HAP-1 (cell line): ENCODE results near the gene TTLL4.

Source experiments
- DNase-seq, 2 experiments: peaks; one replicate each; pipeline ENCODE4 v3.0.0-alpha.2; 2016 to 2020; ENCODE audit warnings: low spot score in 2 of 2
- H3K27me3 ChIP-seq: fragments of 250-450 bp; sonication (Bioruptor Pico); 2 replicates; pipeline ENCODE4 v1.5.1; 2020; ENCODE audit warnings: low read depth, mild to moderate bottlenecking, moderate library complexity
- H3K36me3 ChIP-seq: fragments of 250-450 bp; sonication (Bioruptor Pico); replicated peaks from 2 replicates; pipeline ENCODE4 v1.5.1; 2020; ENCODE audit warnings: mild to moderate bottlenecking
- H3K4me1 ChIP-seq: fragments of 250-450 bp; sonication (Bioruptor Pico); 2 replicates; pipeline ENCODE4 v1.5.1; 2020; ENCODE audit warnings: mild to moderate bottlenecking
- H3K4me3 ChIP-seq: fragments of 250-450 bp; sonication (Bioruptor Pico); 2 replicates; pipeline ENCODE4 v1.5.1; 2020; ENCODE audit warnings: mild to moderate bottlenecking, moderate library complexity
- H3K9me3 ChIP-seq: fragments of 250-450 bp; sonication (Bioruptor Pico); 2 replicates; pipeline ENCODE4 v1.5.1; 2020; ENCODE audit warnings: mild to moderate bottlenecking, moderate library complexity
- in situ Hi-C: fragments of 300-500 bp; cut with MboI; formaldehyde crosslinking; loops from 3 replicates; pipeline ENCODE4 v1.14.3; 2020; ENCODE audit warnings: low sequenced_read_pairs, inconsistent platforms, mixed read lengths

TTLL4 gene

DNA sequence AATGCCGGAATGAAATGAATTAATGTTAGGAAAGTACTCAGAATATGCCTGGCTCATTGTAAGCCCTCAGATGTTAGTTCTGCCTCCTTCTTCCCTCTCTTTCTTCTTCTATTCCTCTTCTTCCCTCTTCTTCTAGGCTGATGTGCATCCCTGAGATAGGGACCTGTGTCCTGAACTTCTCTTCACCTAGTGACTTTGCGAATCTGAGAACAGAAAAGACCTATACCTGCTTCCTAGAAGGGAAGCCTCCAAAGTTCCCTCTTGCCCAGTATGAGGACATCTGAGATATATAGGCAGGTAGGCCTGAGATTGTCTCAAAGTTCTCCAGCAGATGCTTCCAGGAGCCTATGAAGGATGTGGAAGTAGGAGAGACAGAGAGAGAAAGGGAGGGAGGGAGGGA is 63.2 kb downstream of the TTLL4 start:
- DNase-seq: no peak
- no peaks in the 10 kb centered on the region for H3K4me1 ChIP-seq
- no peaks in the 10 kb centered on the region; the same call in 1 of the 2 replicates for H3K27me3 ChIP-seq
- no peak overlapping the region for H3K4me3 ChIP-seq
- H3K36me3 ChIP-seq: no peaks in the 10 kb centered on the region
- in situ Hi-C loops: no loop called here
- peaks cover 2% of the 10 kb centered on the region; the same call in 1 of the 2 replicates for H3K9me3 ChIP-seq

- DNase-seq: no peak
- in situ Hi-C loops: no loop called here
Observed at GRCh38 chr2:218776488-218776887, 65.9 kb downstream of the TTLL4 start.

GRCh38 chr2:218777276-218777990 is 66.8 kb downstream of the TTLL4 start:
- H3K4me3 ChIP-seq: no peak overlapping the region
- no peaks in the 10 kb centered on the region for H3K4me1 ChIP-seq
- no peaks in the 10 kb centered on the region for H3K36me3 ChIP-seq
- H3K27me3 ChIP-seq: no peaks in the 10 kb centered on the region
- in situ Hi-C loops: no loop called here
- peaks cover 2% of the 10 kb centered on the region; the same call in 1 of the 2 replicates for H3K9me3 ChIP-seq
- no peak for DNase-seq

More at GRCh38 chr2:218776488-218776887, 65.9 kb downstream of the TTLL4 start:
- H3K4me1 ChIP-seq: no peaks in the 10 kb centered on the region
- H3K27me3 ChIP-seq: no peaks in the 10 kb centered on the region
- no peak overlapping the region for H3K4me3 ChIP-seq
- no peaks in the 10 kb centered on the region for H3K36me3 ChIP-seq
- H3K9me3 ChIP-seq: peaks cover 2% of the 10 kb centered on the region; the same call in 1 of the 2 replicates

DNA sequence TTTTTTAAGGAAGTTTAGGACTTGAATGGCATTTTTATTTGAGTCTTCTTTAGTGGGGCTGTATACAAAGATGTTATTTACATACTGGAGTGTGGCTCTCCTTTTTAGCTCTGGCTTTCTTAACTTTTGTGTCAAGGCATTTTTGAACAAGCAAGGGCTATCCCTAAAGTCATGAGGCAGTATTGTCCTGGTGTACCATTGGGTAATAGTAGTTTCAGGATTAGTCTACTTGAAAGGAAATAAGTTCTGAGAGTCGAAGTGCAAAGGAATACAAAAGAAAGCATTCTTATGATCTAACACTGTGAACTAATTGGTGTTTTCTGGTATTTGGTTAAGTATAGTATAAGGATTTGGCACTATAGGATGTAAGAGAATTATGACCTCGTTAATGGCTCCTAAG is 69.4 kb downstream of the TTLL4 start:
- no peaks in the 10 kb centered on the region for H3K27me3 ChIP-seq
- no peak overlapping the region for H3K4me3 ChIP-seq
- in situ Hi-C loops: no loop called here
- H3K9me3 ChIP-seq: peaks cover 2% of the 10 kb centered on the region; the same call in 1 of the 2 replicates
- no peaks in the 10 kb centered on the region for H3K36me3 ChIP-seq
- DNase-seq: no peak
- H3K4me1 ChIP-seq: no peaks in the 10 kb centered on the region

- DNase-seq: no peak
- in situ Hi-C loops: no loop called here
- Histone ChIP-seq H3K27me3 (no peaks in the 10 kb centered on the region), H3K36me3 (no peaks in the 10 kb centered on the region), H3K4me1 (no peaks in the 10 kb centered on the region), H3K9me3 (peaks cover 2% of the 10 kb centered on the region; the same call in 1 of the 2 replicates), H3K4me3 (no peak overlapping the region)
Observed at GRCh38 chr2:218780851-218781690, 70.4 kb downstream of the TTLL4 start.

DNA sequence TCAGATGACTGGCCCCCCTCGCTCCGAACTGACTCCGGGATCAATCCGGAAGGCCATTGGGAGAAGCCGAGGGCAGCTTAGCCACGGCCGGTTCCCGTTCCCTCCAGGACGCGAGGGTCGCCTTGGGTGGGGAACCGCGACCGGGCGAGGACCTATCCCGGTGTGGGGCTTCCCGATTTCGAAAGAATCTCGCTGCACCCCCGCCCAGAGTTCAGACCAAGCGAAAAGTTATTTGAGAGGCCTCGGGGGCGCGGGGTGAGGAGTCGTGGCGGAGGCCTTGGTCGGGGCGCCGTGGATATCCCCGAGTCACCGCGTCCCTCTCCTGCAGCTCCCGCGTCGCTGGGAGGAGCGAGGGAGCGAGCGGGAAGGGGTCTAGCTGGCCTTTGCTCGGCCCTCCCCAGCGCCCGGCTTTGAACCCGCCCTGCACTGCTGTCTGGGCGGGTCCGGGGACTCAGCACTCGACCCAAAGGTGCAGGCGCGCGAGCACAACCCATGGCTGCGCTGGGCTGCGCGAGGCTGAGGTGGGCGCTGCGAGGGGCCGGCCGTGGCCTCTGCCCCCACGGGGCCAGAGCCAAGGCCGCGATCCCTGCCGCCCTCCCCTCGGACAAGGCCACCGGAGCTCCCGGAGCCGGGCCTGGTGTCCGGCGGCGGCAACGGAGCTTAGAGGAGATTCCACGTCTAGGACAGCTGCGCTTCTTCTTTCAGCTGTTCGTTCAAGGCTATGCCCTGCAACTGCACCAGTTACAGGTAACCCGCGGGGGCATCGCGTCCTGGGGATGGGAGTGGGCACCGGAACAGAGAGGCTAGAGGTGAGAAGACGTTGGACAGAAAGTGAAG is 71.3 kb downstream of the TTLL4 start, which contains the start of gene CYP27A1:
Gene CYP27A1, plus strand, starts transcription at position 457 of the 837 bp plus-strand sequence. Its CDS starts 36 bp downstream, at position 493.
- in situ Hi-C loops: no loop called here
- H3K4me3 ChIP-seq: no peak within 1 kb of the TSS
- no peaks in the 10 kb centered on the region for H3K27me3 ChIP-seq
- H3K4me1 ChIP-seq: no peaks in the 10 kb centered on the region
- no peaks in the 10 kb centered on the region for H3K36me3 ChIP-seq
- DNase-seq: no peak
- H3K9me3 ChIP-seq: 0 out of 2 replicates have a peak, but pooled peaks cover 2% of the 10 kb centered on the region

DNA sequence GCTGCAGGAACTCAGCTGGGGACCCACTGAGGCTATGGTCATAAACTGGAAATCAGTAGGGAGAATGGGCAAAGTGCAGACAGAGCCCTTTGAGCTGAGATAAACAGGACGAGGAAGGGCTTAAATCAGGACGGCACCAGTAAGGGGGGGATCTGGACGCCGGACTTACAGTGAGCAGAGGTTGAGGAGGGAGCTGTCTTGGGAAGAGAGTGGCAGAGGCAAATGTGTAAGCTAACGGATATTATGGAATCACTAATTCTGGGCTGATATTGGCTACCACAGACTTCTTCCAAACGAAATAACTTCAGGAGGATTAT is 71.9 kb downstream of the TTLL4 start:
- no peak for DNase-seq
- no peaks in the 10 kb centered on the region for H3K27me3 ChIP-seq
- no peaks in the 10 kb centered on the region for H3K36me3 ChIP-seq
- 0 out of 2 replicates have a peak, but pooled peaks cover 2% of the 10 kb centered on the region for H3K9me3 ChIP-seq
- no peak overlapping the region for H3K4me3 ChIP-seq
- in situ Hi-C loops: no loop called here
- H3K4me1 ChIP-seq: no peaks in the 10 kb centered on the region

GRCh38 chr2:218783688-218784087 is 73.1 kb downstream of the TTLL4 start:
- Histone ChIP-seq H3K4me3 (no peak overlapping the region), H3K4me1 (no peaks in the 10 kb centered on the region), H3K36me3 (no peaks in the 10 kb centered on the region), H3K9me3 (0 out of 2 replicates have a peak, but pooled peaks cover 2% of the 10 kb centered on the region), H3K27me3 (no peaks in the 10 kb centered on the region)
- no peak for DNase-seq
- in situ Hi-C loops: no loop called here

DNA sequence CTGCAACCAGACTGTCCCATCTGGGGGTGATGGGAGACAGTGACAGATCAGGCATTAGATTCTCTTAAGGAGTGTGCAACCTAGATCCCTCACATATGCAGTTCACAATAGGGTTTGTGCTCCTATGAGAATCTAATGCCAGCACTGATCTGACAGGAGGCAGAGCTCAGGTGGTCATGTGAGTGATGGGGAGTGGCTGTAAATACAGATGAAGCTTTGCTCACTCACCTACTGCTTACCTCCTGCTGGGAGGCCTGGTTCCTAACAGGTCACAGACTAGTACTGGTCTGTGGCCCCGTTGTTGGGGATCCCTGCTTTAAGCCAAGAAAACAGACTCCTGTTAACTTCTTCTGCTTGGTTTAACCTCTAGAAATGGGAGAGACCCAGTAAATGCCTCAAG is 74.5 kb downstream of the TTLL4 start:
- no peaks in the 10 kb centered on the region for H3K36me3 ChIP-seq
- DNase-seq: no peak
- no peaks in the 10 kb centered on the region for H3K9me3 ChIP-seq
- H3K4me1 ChIP-seq: no peaks in the 10 kb centered on the region
- in situ Hi-C loops: no loop called here
- H3K27me3 ChIP-seq: no peaks in the 10 kb centered on the region
- no peak overlapping the region for H3K4me3 ChIP-seq

DNA sequence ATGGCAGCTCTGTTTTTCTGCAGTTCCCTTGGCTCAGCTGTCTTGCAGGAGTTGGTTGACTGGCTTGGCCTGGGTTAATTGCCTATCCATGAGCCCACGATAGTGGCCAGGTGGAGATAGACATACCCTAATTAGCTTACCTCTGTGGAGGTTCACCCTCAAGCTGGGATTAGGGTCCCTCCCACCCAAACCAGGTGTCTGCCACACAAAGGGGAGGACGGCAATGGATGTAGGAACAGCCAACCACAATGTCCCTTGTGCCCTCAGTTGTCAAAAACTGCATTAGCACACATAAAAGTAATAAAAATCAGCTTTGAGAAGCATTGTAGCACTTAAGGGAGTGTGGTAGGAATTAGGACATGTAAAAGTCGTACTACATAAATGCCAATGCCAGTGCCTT is 75.5 kb downstream of the TTLL4 start:
- H3K27me3 ChIP-seq: no peaks in the 10 kb centered on the region
- DNase-seq: no peak
- no peaks in the 10 kb centered on the region for H3K36me3 ChIP-seq
- in situ Hi-C loops: no loop called here
- no peaks in the 10 kb centered on the region for H3K4me1 ChIP-seq
- H3K4me3 ChIP-seq: no peak overlapping the region
- H3K9me3 ChIP-seq: no peaks in the 10 kb centered on the region

- in situ Hi-C loops: no loop called here
- Histone ChIP-seq H3K27me3 (no peaks in the 10 kb centered on the region), H3K4me3 (no peak overlapping the region), H3K36me3 (no peaks in the 10 kb centered on the region), H3K4me1 (no peaks in the 10 kb centered on the region), H3K9me3 (no peaks in the 10 kb centered on the region)
- no peak for DNase-seq
Observed at GRCh38 chr2:218788529-218789255, 78.1 kb downstream of the TTLL4 start.

DNA sequence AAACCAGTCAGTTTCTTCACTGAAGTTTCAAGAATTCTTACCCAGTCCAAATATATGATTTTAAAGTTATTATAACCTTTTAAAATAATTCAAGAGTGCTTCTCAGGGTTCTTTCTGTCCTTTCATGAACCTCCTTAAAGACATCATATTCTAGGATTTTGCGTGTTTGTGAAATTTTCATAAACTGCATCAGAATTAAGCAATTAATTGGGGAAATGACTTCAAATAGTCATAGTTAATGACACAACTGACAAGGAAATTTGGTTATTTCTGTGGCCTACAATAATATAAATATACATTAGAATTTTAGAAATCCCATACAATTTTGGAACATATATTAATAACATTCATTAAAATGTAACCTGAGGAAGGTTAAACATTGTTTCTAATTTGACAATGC is 81.8 kb downstream of the TTLL4 start:
- H3K4me1 ChIP-seq: no peaks in the 10 kb centered on the region
- in situ Hi-C loops: no loop called here
- H3K27me3 ChIP-seq: no peaks in the 10 kb centered on the region
- DNase-seq: no peak
- no peaks in the 10 kb centered on the region for H3K9me3 ChIP-seq
- no peak overlapping the region for H3K4me3 ChIP-seq
- no peaks in the 10 kb centered on the region for H3K36me3 ChIP-seq

GRCh38 chr2:218796691-218797090 is 86.1 kb downstream of the TTLL4 start:
- in situ Hi-C loops: no loop called here

More at GRCh38 chr2:218796691-218797090, 86.1 kb downstream of the TTLL4 start:
- H3K27me3 ChIP-seq: no peaks in the 10 kb centered on the region
- H3K36me3 ChIP-seq: no peaks in the 10 kb centered on the region
- no peaks in the 10 kb centered on the region for H3K4me1 ChIP-seq
- DNase-seq: no peak
- no peak overlapping the region for H3K4me3 ChIP-seq
- H3K9me3 ChIP-seq: no peaks in the 10 kb centered on the region
